Neural progenitor cell (in vitro differentiated cells): ENCODE results near the gene REG3G. TPM values are rescaled to one million over a fixed set of nuclear protein-coding genes. Genes with fewer than 3 reads are reported as not detected.

ENCODE experiments used
- DNase-seq: peaks from one replicate; pipeline ENCODE4 v3.0.0-alpha.2; 2016; ENCODE audit warnings: low spot score
- H2AFZ ChIP-seq: fragments of 200-600 bp; sonication (generic); replicated peaks from 2 replicates; pipeline ENCODE4 v1.6.1; 2016; ENCODE audit warnings: antibody characterized with exemption
- H3F3A ChIP-seq: fragments of 200-600 bp; sonication (generic); 2 replicates; pipeline ENCODE4 v1.6.1; 2016; ENCODE audit warnings: antibody characterized with exemption, low read depth
- H3K27ac ChIP-seq: fragments of 200-600 bp; sonication (generic); 2 replicates; pipeline ENCODE4 v1.5.1; 2016; ENCODE audit warnings: mild to moderate bottlenecking
- H3K27me3 ChIP-seq: fragments of 200-600 bp; sonication (generic); 2 replicates; pipeline ENCODE4 v1.6.1; 2016; ENCODE audit warnings: mild to moderate bottlenecking, moderate library complexity
- H3K36me3 ChIP-seq: fragments of 200-600 bp; sonication (generic); 2 replicates; pipeline ENCODE4 v1.5.1; 2016
- H3K4me1 ChIP-seq: fragments of 200-600 bp; sonication (generic); 2 replicates; pipeline ENCODE4 v1.6.1; 2016; ENCODE audit warnings: mixed run types
- H3K4me2 ChIP-seq: fragments of 200-600 bp; sonication (generic); 2 replicates; pipeline ENCODE4 v1.6.1; 2016
- H3K4me3 ChIP-seq: fragments of 200-600 bp; sonication (generic); 2 replicates; pipeline ENCODE4 v1.5.1; 2016
- H3K79me2 ChIP-seq: fragments of 200-600 bp; sonication (generic); 2 replicates; pipeline ENCODE4 v1.6.1; 2016; ENCODE audit warnings: low read depth
- H3K9ac ChIP-seq: fragments of 200-600 bp; sonication (generic); 2 replicates; pipeline ENCODE4 v1.6.1; 2016
- H3K9me3 ChIP-seq: fragments of 200-600 bp; sonication (generic); 2 replicates; pipeline ENCODE4 v1.5.1; 2016; ENCODE audit warnings: low read depth
- H4K20me1 ChIP-seq: fragments of 200-600 bp; sonication (generic); 2 replicates; pipeline ENCODE4 v1.6.1; 2016; ENCODE audit warnings: low read depth
- H3K27ac Mint-ChIP-seq: 3 replicates; pipeline ENCODE4 v1.8.0; 2021; ENCODE audit warnings: mixed read lengths
- H3K27me3 Mint-ChIP-seq: 2 replicates; pipeline ENCODE4 v1.8.0; 2022; ENCODE audit warnings: low read depth, mild to moderate bottlenecking, inconsistent platforms, moderate library complexity, mixed read lengths; ENCODE audit not compliant: insufficient read depth
- H3K36me3 Mint-ChIP-seq: 3 replicates; pipeline ENCODE4 v1.8.0; 2021; ENCODE audit warnings: mixed read lengths
- H3K4me1 Mint-ChIP-seq: 3 replicates; pipeline ENCODE4 v1.8.0; 2021; ENCODE audit warnings: mixed read lengths
- H3K4me3 Mint-ChIP-seq: 3 replicates; pipeline ENCODE4 v1.8.0; 2021; ENCODE audit warnings: mild to moderate bottlenecking, moderate library complexity, mixed read lengths
- H3K9me3 Mint-ChIP-seq: 3 replicates; pipeline ENCODE4 v1.8.0; 2020; ENCODE audit warnings: mixed read lengths
- EZH2 ChIP-seq: fragments of 200-600 bp; sonication (generic); IDR thresholded peaks from 2 replicates; pipeline ENCODE4 v1.6.1; 2017; ENCODE audit warnings: antibody characterized with exemption, mild to moderate bottlenecking, moderate library complexity
- EZH2phosphoT487 ChIP-seq: fragments of 200-600 bp; sonication (generic); IDR thresholded peaks from 2 replicates; pipeline ENCODE4 v1.6.1; 2017; ENCODE audit warnings: antibody characterized with exemption
- total RNA-seq: library from RNA; depleted of rRNA; stranded (reverse); fragments of >200 nt; gene quantifications from 2 replicates; pipeline ENCODE4 v1.2.3, GENCODE V29; 2015; ENCODE audit warnings: low replicate concordance
- TF ChIP-seq, protein P1 (sequence below): fragments of 200-600 bp; sonication (generic); IDR thresholded peaks from 2 replicates; pipeline ENCODE4 v1.5.1; 2017; ENCODE audit warnings: antibody characterized with exemption, mild to moderate bottlenecking

The REG3G gene
- total RNA-seq, result not detected in 2 replicates

DNA sequence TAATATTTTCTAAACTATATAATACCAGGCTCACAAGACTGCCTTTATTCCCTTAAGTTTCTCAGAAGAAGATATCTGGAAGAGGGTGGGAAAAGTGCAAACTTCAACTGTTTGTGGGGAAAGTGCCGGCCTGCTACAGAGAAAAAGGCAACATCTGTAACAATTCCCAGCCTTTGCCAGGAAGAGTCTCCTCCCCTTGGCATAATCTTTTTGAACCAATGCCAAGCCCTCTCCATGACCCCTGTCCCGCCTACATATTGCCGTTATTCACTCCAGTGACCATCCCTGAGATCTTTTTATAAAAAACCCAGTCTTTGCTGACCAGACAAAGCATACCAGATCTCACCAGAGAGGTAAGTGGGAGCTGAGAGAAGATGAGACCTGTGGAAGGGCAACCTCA lies at the start of gene REG3G:
REG3G (plus strand) TSS at position 282 of the 400 bp plus-strand sequence. CDS start 392 bp downstream, outside the sequence.
- H4K20me1 ChIP-seq, result no peaks in the 10 kb centered on the region
- no peak within 1 kb of the TSS for H3K27ac ChIP-seq
- H3K79me2 ChIP-seq, result no peaks in the 10 kb centered on the region
- H3K9ac ChIP-seq, result no peak within 1 kb of the TSS
- no peaks in the 10 kb centered on the region for H3K9me3 ChIP-seq
- TF ChIP-seq, protein P1, sequence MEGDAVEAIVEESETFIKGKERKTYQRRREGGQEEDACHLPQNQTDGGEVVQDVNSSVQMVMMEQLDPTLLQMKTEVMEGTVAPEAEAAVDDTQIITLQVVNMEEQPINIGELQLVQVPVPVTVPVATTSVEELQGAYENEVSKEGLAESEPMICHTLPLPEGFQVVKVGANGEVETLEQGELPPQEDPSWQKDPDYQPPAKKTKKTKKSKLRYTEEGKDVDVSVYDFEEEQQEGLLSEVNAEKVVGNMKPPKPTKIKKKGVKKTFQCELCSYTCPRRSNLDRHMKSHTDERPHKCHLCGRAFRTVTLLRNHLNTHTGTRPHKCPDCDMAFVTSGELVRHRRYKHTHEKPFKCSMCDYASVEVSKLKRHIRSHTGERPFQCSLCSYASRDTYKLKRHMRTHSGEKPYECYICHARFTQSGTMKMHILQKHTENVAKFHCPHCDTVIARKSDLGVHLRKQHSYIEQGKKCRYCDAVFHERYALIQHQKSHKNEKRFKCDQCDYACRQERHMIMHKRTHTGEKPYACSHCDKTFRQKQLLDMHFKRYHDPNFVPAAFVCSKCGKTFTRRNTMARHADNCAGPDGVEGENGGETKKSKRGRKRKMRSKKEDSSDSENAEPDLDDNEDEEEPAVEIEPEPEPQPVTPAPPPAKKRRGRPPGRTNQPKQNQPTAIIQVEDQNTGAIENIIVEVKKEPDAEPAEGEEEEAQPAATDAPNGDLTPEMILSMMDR, result no peak
- no peak for TF ChIP-seq EZH2phosphoT487
- no peaks in the 10 kb centered on the region for H3K4me1 ChIP-seq
- H3K27me3 ChIP-seq, result no peaks in the 10 kb centered on the region
- peaks cover 2% of the 10 kb centered on the region for H3K9me3 Mint-ChIP-seq
- no peak for DNase-seq
- H3K36me3 Mint-ChIP-seq, result no peaks in the 10 kb centered on the region
- H2AFZ ChIP-seq, result no peak within 1 kb of the TSS
- H3K27ac Mint-ChIP-seq, result no peak within 1 kb of the TSS
- H3K4me2 ChIP-seq, result no peak within 1 kb of the TSS
- no peaks in the 10 kb centered on the region for H3F3A ChIP-seq
- no peak within 1 kb of the TSS for H3K4me3 ChIP-seq
- no peaks in the 10 kb centered on the region for H3K4me1 Mint-ChIP-seq
- no peaks in the 10 kb centered on the region for H3K27me3 Mint-ChIP-seq
- no peaks in the 10 kb centered on the region for H3K36me3 ChIP-seq
- H3K4me3 Mint-ChIP-seq, result no peak within 1 kb of the TSS

DNA sequence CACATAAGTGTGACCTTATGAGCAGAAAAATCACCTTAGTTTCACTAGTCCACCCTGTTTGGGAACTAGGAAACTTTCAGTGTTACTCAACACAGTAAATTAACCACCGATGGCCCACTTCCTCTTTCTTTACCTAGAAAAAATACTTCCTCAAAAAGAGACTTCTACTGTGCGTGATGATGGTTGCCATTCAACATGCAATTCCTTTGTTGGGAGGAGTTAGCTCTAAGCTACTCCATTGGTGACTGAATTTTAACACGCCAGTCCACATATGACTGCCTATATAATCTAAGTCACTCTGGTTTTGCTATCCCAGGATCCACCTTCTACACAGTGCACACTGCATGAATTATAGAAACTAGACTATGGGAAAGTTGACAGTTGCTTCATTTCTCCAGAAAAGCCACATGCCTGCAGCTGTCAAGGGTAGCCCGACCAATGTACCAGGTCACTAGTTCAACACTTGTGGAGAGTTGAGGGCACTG lies 47.8 kb upstream of the REG3G start:
- DNase-seq, result no peak
- H3K9ac ChIP-seq, result no peak overlapping the region
- no peak overlapping the region for H3K4me3 Mint-ChIP-seq
- H3F3A ChIP-seq, result peaks cover 20% of the 10 kb centered on the region
- no peaks in the 10 kb centered on the region for H3K27me3 Mint-ChIP-seq
- no peak overlapping the region for H3K27ac ChIP-seq
- no peaks in the 10 kb centered on the region for H3K79me2 ChIP-seq
- no peaks in the 10 kb centered on the region for H3K9me3 Mint-ChIP-seq
- H2AFZ ChIP-seq, result no peak overlapping the region
- H3K4me1 ChIP-seq, result peaks cover 17% of the 10 kb centered on the region
- no peak overlapping the region for H3K4me3 ChIP-seq
- no peak overlapping the region for H3K27ac Mint-ChIP-seq
- TF ChIP-seq EZH2 (no peak), EZH2phosphoT487 (no peak)
- TF ChIP-seq, protein P1, result no peak
- no peaks in the 10 kb centered on the region for H3K36me3 ChIP-seq
- peak overlapping the region; percentile 59 for H3K4me2 ChIP-seq
- H3K9me3 ChIP-seq, result no peaks in the 10 kb centered on the region
- no peaks in the 10 kb centered on the region for H3K27me3 ChIP-seq
- H3K36me3 Mint-ChIP-seq, result no peaks in the 10 kb centered on the region
- no peaks in the 10 kb centered on the region for H4K20me1 ChIP-seq
- peaks cover 16% of the 10 kb centered on the region for H3K4me1 Mint-ChIP-seq

DNA sequence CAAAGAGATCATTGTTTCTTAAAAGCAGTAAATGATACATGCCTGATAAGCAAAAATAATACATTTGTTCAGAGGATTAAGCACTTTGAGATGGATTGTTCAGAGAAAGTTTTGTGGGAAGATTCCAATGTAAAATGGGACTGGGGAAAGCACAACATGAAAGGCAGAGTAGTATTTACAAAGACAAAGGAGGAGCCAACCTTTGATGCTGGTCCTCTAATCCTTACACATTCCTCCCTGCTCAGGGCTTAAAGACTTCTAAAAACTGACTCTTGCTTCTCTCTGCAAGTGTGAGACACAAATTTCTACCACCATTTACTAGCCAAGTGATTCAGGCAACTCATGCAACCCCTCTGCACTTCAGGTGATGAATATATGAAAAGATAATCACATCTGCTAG lies 47.2 kb upstream of the REG3G start:
- Mint-ChIP-seq H3K27me3 (no peaks in the 10 kb centered on the region), H3K36me3 (no peaks in the 10 kb centered on the region), H3K27ac (peak overlapping the region; percentile 24), H3K4me1 (peaks cover 16% of the 10 kb centered on the region), H3K9me3 (no peaks in the 10 kb centered on the region), H3K4me3 (no peak overlapping the region)
- no peak overlapping the region for H3K9ac ChIP-seq
- no peaks in the 10 kb centered on the region for H3K27me3 ChIP-seq
- H4K20me1 ChIP-seq, result no peaks in the 10 kb centered on the region
- TF ChIP-seq EZH2 (no peak), EZH2phosphoT487 (no peak)
- TF ChIP-seq, protein P1, result no peak
- no peak overlapping the region for H2AFZ ChIP-seq
- H3F3A ChIP-seq, result peaks cover 20% of the 10 kb centered on the region
- H3K9me3 ChIP-seq, result no peaks in the 10 kb centered on the region
- H3K4me2 ChIP-seq, result peak overlapping the region; percentile 59
- H3K36me3 ChIP-seq, result no peaks in the 10 kb centered on the region
- H3K4me3 ChIP-seq, result no peak overlapping the region
- peak overlapping the region; percentile 67 for H3K27ac ChIP-seq
- H3K4me1 ChIP-seq, result peaks cover 17% of the 10 kb centered on the region
- DNase-seq, result peak; percentile 80
- no peaks in the 10 kb centered on the region for H3K79me2 ChIP-seq
